Loucy (cell line): ENCODE measurements around the gene CACNA1C.

Experiments
- H2AFZ ChIP-seq: fragments of 200-600 bp; sonication (generic); 2 replicates; pipeline ENCODE4 v1.6.0; 2016; ENCODE audit warnings: antibody characterized with exemption, mild to moderate bottlenecking, low read length, moderate library complexity
- H3F3A ChIP-seq: fragments of 200-600 bp; 2 replicates; pipeline ENCODE4 v1.6.0; 2016; ENCODE audit warnings: antibody characterized with exemption, low read depth, mild to moderate bottlenecking
- H3K27me3 ChIP-seq: fragments of 200-600 bp; sonication (generic); 2 replicates; pipeline ENCODE4 v1.6.1; 2014; ENCODE audit warnings: low read length, mild to moderate bottlenecking; ENCODE audit not compliant: insufficient read depth, poor library complexity, severe bottlenecking
- H3K36me3 ChIP-seq: fragments of 200-600 bp; sonication (generic); 2 replicates; pipeline ENCODE4 v1.6.1; 2016; ENCODE audit warnings: low read length; ENCODE audit not compliant: insufficient read depth
- H3K4me1 ChIP-seq: fragments of 200-600 bp; sonication (generic); 2 replicates; pipeline ENCODE4 v1.5.1; 2014; ENCODE audit warnings: low read length, mild to moderate bottlenecking; ENCODE audit not compliant: insufficient read depth, poor library complexity, severe bottlenecking
- H3K4me2 ChIP-seq: fragments of 200-600 bp; sonication (generic); 2 replicates; pipeline ENCODE4 v1.6.0; 2014; ENCODE audit warnings: antibody characterized with exemption, low read length, low read depth, mild to moderate bottlenecking; ENCODE audit not compliant: poor library complexity, severe bottlenecking
- H3K4me3 ChIP-seq: fragments of 200-600 bp; sonication (generic); 2 replicates; pipeline ENCODE4 v1.5.1; 2014; ENCODE audit warnings: low read length, mild to moderate bottlenecking, mixed read lengths; ENCODE audit not compliant: poor library complexity, severe bottlenecking
- H3K79me2 ChIP-seq: fragments of 200-600 bp; sonication (generic); 2 replicates; pipeline ENCODE4 v1.6.1; 2014; ENCODE audit warnings: low read length; ENCODE audit not compliant: insufficient read depth
- H3K9ac ChIP-seq: fragments of 200-600 bp; sonication (generic); 2 replicates; pipeline ENCODE4 v1.6.0; 2014; ENCODE audit warnings: mild to moderate bottlenecking, low read depth, low read length, moderate library complexity; ENCODE audit not compliant: poor library complexity, severe bottlenecking
- H3K9me2 ChIP-seq: fragments of 200-600 bp; sonication (generic); replicated peaks from 2 replicates; pipeline ENCODE4 v1.6.1; 2016; ENCODE audit warnings: low read depth, low read length, mixed read lengths
- H3K9me3 ChIP-seq: fragments of 200-600 bp; sonication (generic); 2 replicates; pipeline ENCODE4 v1.6.1; 2014; ENCODE audit warnings: mild to moderate bottlenecking, antibody characterized with exemption, low read length, low read depth; ENCODE audit not compliant: insufficient read depth
- H4K20me1 ChIP-seq: fragments of 200-600 bp; sonication (generic); 2 replicates; pipeline ENCODE4 v1.6.0; 2014; ENCODE audit warnings: antibody characterized with exemption, low read length, mild to moderate bottlenecking; ENCODE audit not compliant: insufficient read depth, poor library complexity, severe bottlenecking
- EZH2phosphoT487 ChIP-seq: fragments of 200-600 bp; IDR thresholded peaks from 2 replicates; pipeline ENCODE4 v1.6.1; 2018; ENCODE audit warnings: antibody characterized with exemption, mild to moderate bottlenecking, moderate library complexity, borderline replicate concordance
- TF ChIP-seq, protein P1 (sequence below): fragments of 200-600 bp; sonication (generic); conservative IDR thresholded peaks from 2 replicates; pipeline ENCODE4 v1.5.1; 2014; ENCODE audit warnings: mild to moderate bottlenecking, antibody characterized with exemption, low read length

Gene CACNA1C

DNA sequence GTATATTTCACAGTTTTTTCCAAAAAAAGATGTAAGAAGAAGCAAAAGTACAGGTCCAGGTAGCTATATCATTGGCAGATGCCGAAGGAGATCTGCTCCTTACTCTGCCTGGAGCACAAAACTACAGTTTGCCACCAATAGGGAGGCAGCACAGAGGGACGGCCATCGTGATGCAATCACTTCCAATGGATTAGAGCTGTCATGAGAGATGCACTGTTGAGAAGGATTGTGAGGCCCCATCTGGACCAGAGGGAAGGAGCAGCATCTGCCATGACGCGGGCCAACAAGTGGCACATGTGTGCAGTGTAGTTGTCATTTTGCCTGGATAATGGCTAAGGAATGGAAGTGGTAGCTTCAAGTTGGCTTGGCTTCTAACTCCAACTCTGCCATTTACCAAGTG is 423.2 kb downstream of the CACNA1C start:
- Histone ChIP-seq H3K9ac (no peak overlapping the region), H3K4me2 (no peak overlapping the region)

GRCh38 chr12:2477009-2477766 is 424.4 kb downstream of the CACNA1C start:
- Histone ChIP-seq H3K36me3 (no peaks in the 10 kb centered on the region), H3K4me3 (no peak overlapping the region), H4K20me1 (no peaks in the 10 kb centered on the region), H2AFZ (no peak overlapping the region), H3F3A (no peaks in the 10 kb centered on the region), H3K4me2 (no peak overlapping the region), H3K79me2 (no peaks in the 10 kb centered on the region), H3K9me3 (no peaks in the 10 kb centered on the region), H3K27me3 (no peaks in the 10 kb centered on the region), H3K9ac (no peak overlapping the region), H3K4me1 (no peaks in the 10 kb centered on the region), H3K9me2 (no peaks in the 10 kb centered on the region)
- TF ChIP-seq EZH2phosphoT487 = no peak
- TF ChIP-seq, protein P1, sequence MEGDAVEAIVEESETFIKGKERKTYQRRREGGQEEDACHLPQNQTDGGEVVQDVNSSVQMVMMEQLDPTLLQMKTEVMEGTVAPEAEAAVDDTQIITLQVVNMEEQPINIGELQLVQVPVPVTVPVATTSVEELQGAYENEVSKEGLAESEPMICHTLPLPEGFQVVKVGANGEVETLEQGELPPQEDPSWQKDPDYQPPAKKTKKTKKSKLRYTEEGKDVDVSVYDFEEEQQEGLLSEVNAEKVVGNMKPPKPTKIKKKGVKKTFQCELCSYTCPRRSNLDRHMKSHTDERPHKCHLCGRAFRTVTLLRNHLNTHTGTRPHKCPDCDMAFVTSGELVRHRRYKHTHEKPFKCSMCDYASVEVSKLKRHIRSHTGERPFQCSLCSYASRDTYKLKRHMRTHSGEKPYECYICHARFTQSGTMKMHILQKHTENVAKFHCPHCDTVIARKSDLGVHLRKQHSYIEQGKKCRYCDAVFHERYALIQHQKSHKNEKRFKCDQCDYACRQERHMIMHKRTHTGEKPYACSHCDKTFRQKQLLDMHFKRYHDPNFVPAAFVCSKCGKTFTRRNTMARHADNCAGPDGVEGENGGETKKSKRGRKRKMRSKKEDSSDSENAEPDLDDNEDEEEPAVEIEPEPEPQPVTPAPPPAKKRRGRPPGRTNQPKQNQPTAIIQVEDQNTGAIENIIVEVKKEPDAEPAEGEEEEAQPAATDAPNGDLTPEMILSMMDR = no peak

More for the DNA sequence above, 423.2 kb downstream of the CACNA1C start:
- Histone ChIP-seq H3F3A (no peaks in the 10 kb centered on the region), H3K4me1 (no peaks in the 10 kb centered on the region), H3K79me2 (no peaks in the 10 kb centered on the region), H3K36me3 (no peaks in the 10 kb centered on the region), H3K9me2 (no peaks in the 10 kb centered on the region), H4K20me1 (no peaks in the 10 kb centered on the region), H3K27me3 (no peaks in the 10 kb centered on the region), H2AFZ (no peak overlapping the region), H3K9me3 (no peaks in the 10 kb centered on the region), H3K4me3 (no peak overlapping the region)
- TF ChIP-seq, protein P1 = no peak
- TF ChIP-seq EZH2phosphoT487 = no peak

- no peaks in the 10 kb centered on the region for H4K20me1 ChIP-seq
- no peaks in the 10 kb centered on the region for H3K79me2 ChIP-seq
- H3K4me1 ChIP-seq = no peaks in the 10 kb centered on the region
- H3K4me2 ChIP-seq = no peak overlapping the region
- H3K27me3 ChIP-seq = no peaks in the 10 kb centered on the region
- TF ChIP-seq EZH2phosphoT487 = no peak
- TF ChIP-seq, protein P1 = no peak
- H3K36me3 ChIP-seq = no peaks in the 10 kb centered on the region
- no peaks in the 10 kb centered on the region for H3K9me3 ChIP-seq
- H3K9ac ChIP-seq = no peak overlapping the region
- H3K4me3 ChIP-seq = no peak overlapping the region
- no peaks in the 10 kb centered on the region for H3K9me2 ChIP-seq
- H3F3A ChIP-seq = no peaks in the 10 kb centered on the region
- no peak overlapping the region for H2AFZ ChIP-seq
Observed at GRCh38 chr12:2479851-2480535, 427.2 kb downstream of the CACNA1C start.
